Omental fat pad (tissue), 4 donors: ENCODE measurements around the gene ARHGAP24. TPM values are rescaled to one million over a fixed set of nuclear protein-coding genes. Genes with fewer than 3 reads are reported as not detected.

Experiments used
- ATAC-seq: fragments of 150-250 bp; one replicate; pipeline ENCODE4 v1.9.1; 2016; ENCODE audit warnings: mild to moderate bottlenecking, moderate library complexity; ENCODE audit not compliant: low FRiP score
- DNase-seq: peaks from one replicate; pipeline ENCODE4 v3.0.0-alpha.2; 2019; ENCODE audit warnings: low spot score
- CTCF ChIP-seq, 3 donors: fragments of 450-650 bp; IDR thresholded peaks; one replicate each; pipeline ENCODE4 v1.5.1; 2016 to 2017; ENCODE audit warnings: antibody characterized with exemption in 3 of 3, mild to moderate bottlenecking in 3 of 3, moderate library complexity in 2 of 3
- total RNA-seq, 4 donors: library from RNA; depleted of rRNA; stranded (reverse); fragments of >200 nt; gene quantifications; one replicate each; pipeline ENCODE4 v1.1.0, GENCODE V29; 2016

Gene ARHGAP24
- total RNA-seq, 4 donors from 2014 or later, result 42.3 to 57.2 (median 52.8) TPM

DNA sequence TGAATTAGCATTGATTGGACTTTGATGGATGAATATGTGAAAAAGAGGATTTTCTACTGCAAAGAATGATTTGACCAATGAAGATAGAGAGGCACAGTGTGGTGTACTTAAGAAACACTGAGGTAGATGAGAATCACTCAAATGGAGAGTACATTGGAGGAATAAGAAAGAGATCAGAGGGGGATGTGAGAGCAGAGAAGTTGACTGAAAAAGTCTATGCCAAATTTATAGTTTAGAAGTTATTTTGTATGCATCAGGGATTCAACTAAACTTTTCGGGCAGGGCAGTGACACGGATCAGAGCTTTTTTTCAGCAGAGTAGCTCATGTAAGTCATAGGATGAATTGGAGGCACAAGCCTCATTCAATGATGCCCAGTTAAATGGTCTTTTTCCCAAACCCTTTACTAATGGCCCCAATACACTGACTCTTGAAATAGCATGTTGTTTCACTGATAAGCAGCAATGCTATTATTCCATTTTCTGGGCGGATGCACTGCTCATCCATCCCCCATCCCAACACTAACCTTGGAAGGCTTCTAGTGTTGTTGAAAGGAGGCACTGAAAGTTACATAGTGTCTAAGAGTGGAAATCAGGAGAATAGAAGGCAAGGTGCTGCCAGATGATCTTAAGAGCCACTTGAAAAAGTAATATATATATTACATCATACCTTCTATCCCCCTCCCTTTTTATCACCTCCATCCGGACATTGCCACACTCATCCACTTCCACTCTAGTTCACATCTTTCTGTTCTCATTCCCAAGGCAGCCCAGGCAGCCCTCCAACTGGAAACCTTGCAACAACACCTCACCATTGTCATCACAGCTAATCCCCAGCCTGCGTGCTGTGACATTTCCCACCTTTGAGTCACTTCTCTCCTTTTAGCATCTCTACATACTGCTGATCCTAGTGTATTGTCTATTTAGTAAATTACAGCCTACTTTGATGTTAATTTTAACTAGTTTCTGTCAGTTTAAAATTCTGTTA, 46.1 kb downstream of the ARHGAP24 start:
- no peak for DNase-seq
- no peak for ATAC-seq
- no peak for TF ChIP-seq CTCF (IDR thresholded peaks at IDR 0.05)

- ATAC-seq, result no peak
- DNase-seq, result no peak
- TF ChIP-seq CTCF (IDR thresholded peaks at IDR 0.05), result no peak
Observed at GRCh38 chr4:85522277-85522676, 47.3 kb downstream of the ARHGAP24 start.

GRCh38 chr4:85522836-85523235, 47.9 kb downstream of the ARHGAP24 start:
- no peak for TF ChIP-seq CTCF (IDR thresholded peaks at IDR 0.05)
- DNase-seq (no peak), ATAC-seq (no peak)

DNA sequence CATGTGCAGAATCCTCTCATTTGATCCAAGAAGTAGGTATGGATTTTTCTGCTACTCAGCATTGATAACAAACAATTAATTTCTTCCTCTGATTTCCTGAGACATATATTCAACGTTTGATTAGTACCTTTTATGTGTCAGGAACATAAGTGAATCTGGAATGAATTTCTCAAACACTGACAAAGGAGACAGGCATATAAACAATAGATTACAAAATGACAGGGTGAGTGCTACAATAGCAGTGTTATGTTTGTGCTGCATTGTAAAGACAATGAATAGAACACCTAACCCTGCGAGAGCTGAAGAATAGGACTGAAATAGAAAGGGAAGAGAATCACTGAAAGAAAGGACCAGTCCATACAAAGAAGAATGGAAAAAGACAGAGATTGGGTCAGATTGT, 52.9 kb downstream of the ARHGAP24 start:
- no peak for TF ChIP-seq CTCF (IDR thresholded peaks at IDR 0.05)
- ATAC-seq (no peak), DNase-seq (no peak)

DNA sequence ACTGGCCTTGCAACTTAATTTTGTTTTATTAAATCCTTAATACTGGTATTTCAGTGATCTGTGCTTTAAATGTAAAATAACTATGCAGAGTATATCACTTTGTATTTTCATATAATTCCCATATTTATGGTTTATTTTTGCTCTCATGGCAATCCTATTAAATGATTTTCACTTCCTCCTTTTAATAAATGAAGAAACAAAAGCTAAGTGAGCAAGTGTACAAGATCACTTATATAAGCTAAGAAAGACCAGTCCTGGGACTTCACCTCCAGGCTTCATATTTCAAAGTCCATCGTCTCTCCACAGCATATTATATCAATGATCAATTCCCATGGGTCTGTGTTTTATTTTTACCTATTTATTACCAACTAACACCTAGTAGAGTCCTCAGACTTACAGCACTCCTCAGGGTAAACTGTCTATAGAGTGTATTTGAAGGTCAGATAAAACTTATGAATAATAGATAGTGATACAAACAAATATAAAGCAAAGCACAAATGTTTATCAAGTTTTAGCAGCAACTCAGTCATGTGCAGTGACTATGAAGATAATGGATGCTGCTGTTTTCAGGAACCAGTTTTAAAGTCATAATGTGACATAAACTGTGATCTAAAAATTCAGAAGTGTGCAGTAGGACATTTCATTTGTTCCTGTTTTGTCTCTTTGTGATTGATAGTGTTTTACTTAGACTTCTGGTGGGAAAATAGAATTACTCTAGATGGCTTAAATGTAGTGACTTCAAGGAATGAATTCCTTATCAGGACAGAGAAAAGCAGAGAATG, 56.8 kb downstream of the ARHGAP24 start:
- no peak for ATAC-seq
- TF ChIP-seq CTCF (IDR thresholded peaks at IDR 0.05), result no peak
- DNase-seq, result no peak

DNA sequence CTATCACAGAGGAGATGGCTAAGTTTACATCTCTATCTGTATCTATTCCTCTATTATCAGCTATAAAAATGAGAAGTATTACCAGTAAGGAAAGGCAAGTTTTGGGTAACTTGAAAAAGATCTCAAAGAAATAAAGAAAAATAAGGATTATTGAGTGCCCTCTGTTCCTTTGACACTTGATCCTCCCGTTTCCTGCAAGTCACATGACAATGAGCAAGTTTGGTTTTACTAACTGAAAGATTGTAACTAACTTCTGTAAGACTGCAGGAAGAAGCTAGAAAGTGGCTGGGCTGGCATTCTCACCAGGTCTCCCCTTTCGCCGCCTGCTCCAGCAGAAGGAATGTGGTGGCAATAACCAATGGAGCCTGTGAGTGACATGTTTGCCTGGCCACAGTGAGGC, 59.2 kb downstream of the ARHGAP24 start:
- ATAC-seq (no peak), DNase-seq (no peak)
- TF ChIP-seq CTCF (IDR thresholded peaks at IDR 0.05), result no peak
